Stimulated activated CD4-positive, alpha-beta T cell treated with anti-CD3 and anti-CD28 coated beads, Interleukin-2, amount 100 ng/mL, for 48 hours (primary cell): ENCODE measurements around the gene ANAPC7.
A peak's percentile ranks its signal among the peaks of the same experiment; 100 is the strongest.
"Not testable (repeated sequence)": the region's sequence is repeated elsewhere in the genome, so short reads cannot be mapped to it uniquely, and the experiment has no call there.

ENCODE experiments used
- DNase-seq, 2 donors: peaks; one replicate each; pipeline ENCODE4 v3.0.0-alpha.2; 2020

ANAPC7 gene

DNA sequence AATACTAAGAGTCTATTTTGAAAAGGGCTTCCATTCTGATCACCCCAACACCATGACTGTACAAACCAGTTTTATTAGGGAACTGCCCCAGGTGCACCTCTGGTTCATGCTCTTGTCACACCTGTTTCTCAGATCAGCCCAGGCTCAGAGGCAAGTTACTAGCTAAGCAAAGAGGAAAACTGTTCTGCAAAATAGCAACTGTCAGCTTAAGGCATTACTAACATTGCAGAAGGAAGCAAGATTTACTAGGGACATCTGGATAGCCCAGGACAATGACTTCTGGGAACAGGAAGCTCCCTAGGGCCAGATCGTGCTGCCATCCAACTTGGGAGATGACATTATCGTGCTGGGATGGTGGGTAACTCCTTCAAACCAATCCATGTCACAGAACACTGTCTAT is 30.1 kb downstream of the ANAPC7 start:
- DNase-seq = no peak

DNA sequence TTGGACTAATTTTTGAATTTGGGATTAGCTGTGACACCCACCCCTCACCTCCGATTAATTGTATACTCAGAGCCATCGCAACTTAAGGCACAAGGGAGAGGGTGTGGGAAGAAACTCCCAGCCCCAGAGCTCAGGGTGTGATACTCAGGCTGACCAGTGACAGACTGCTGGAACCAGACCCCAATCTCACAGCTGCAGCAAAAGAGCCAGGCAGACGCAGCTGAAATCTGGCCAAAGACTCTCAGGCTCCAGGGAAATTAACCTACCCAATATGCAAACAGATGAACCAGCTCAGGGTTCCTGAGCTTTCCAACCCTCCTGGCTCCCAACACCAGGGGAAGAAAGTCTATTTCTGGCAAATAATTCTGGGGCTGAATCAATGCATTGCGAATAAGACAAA is 30.5 kb downstream of the ANAPC7 start:
- no peak for DNase-seq

- DNase-seq = no peak
Observed at GRCh38 chr12:110372056-110372425, 31.5 kb downstream of the ANAPC7 start.

DNA sequence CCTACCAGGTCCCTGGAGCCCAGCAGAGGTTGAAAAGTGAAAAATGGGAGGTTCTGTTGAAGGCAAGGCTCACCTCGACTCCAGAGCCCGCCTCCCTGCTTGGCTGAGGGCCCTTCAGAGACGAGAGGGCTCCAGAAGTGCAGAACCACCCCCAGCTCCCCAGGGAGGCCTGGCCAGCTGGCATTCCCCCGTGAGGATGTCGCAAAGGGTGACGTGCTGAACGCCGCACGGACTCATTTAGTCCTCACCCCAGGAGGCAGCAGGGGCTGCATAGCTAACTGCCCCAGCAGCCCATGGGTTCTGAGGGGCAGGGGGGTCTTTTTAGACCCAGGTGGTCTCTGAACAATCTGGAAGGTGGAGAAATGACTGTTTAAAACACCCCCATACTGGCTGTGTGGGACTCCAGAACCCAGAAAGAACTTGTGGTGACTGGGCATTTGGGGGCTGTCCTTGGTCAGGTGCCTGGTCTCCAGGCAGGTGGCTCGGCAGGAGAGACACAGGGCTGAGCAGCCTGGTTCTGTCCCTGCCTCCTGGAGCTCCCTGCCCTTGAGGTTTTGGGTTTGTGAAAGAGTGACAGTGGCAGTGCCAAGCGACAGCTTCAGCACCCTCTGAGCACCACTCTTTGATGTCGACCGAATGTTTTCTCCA is 32.0 kb downstream of the ANAPC7 start:
- no peak for DNase-seq

DNA sequence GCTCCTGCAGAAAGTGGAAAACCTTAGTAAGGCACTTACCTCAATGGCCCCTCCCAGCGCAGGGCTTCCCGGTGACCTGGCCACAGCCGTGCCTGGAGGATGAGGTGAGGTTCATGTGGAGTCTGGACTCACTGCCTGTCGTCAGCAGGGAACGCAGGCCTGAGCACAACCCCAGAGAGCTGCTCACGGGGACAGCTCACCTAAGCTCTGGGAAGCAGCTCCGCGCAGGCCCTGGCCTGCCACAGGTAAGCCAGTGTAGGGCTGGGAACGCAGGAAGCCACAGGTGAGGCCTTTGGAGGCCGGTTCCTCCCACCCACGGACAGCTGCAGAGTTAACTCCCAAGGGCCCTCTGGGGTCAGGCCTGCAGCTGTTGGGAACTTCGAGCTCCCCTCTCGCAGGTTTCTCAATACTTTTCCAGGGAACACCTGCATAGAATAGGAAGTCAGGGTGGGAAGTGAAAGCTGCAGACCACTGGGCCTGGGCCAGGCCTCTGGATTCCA is 32.7 kb downstream of the ANAPC7 start:
- DNase-seq = no peak

- no peak for DNase-seq
Observed at GRCh38 chr12:110369992-110370391, 33.5 kb downstream of the ANAPC7 start.

GRCh38 chr12:110367181-110367864 is 36.2 kb downstream of the ANAPC7 start:
- no peak for DNase-seq

GRCh38 chr12:110366321-110367142 is 37.0 kb downstream of the ANAPC7 start:
- DNase-seq = no peak

- no peak for DNase-seq
Observed at GRCh38 chr12:110365489-110366320, 37.8 kb downstream of the ANAPC7 start.

- DNase-seq = no peak
Observed at GRCh38 chr12:110361216-110361615, 42.3 kb downstream of the ANAPC7 start.

GRCh38 chr12:110358384-110359097 is 45.0 kb downstream of the ANAPC7 start:
- not testable (repeated sequence) for DNase-seq

- DNase-seq = no peak
Observed at GRCh38 chr12:110355073-110355472, 48.4 kb downstream of the ANAPC7 start.

GRCh38 chr12:110354172-110354780 is 49.2 kb downstream of the ANAPC7 start:
- no peak for DNase-seq

DNA sequence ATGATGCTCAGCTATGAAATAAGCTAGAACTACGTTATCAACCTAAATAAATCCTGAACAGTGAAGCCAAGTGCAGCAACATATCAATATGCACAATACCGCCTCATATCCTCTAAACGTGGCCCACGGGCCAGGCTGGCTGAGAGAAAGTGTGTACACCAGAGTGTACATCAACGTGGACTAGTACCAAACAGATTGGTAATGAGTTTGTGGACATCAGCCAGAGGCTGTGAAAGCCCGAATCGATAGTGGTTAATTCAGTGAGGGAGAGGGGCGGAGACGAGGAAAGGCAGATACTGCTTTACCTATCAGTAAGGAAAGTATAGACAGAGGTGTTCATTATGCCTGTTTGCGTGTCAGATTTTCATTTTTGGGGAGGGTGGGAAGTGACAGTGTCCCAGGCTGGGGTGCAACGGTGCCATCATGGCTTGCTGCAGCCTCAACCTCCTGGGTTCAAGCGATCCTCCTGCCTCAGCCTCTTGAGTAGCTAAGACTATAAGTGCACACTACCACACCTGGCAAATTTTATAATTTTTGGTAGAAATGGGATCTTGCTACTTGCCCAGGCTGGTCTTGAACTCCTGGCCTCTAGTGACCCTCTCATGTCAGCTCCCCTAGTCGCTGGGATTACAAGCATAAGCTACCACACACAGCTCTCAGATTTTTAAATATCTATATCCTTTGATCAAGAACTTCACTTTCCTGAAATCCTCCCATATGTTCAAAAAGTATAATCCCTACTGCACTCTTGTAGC is 50.1 kb downstream of the ANAPC7 start:
- DNase-seq = no peak

DNA sequence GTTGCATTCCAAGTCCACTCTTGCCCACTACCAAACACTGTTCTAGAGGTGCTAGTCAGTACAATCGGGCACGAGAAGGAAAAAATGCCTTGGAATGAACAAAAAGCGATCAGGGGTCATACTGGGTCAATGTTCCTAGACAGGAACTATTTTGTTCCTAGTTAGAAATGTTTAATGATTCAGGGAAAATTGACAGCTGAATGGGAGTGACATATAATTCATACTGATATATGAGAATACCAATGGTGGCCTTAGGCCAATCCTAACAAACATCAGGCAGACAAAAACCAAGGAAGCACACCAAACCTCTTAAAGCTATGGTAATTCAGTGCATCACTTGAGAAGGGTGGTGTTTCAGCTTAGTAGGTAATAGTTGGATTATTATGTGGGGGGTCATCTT is 51.1 kb downstream of the ANAPC7 start:
- no peak for DNase-seq

DNA sequence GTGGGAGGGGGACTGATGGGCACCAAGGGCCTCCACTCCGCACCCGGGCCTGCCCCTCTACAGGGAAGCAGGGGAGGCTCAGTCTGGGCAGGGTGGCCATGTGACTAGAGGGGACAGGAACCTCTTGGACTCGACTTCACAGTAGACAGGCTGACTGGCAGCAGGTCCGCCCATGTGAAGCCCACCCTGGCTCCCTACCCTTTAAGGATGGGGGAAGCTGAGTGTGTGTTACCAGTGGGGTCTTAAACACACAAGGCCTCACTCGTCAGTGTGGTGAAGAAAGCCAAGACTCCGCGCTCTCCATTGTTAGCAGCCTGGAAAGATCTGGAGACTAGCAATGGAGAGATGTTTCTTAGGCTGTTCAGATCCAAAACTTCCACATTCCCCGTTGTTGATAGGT is 52.4 kb downstream of the ANAPC7 start:
- no peak for DNase-seq

GRCh38 chr12:110349514-110350151 is 53.9 kb downstream of the ANAPC7 start:
- peak in 1 of 2 donors; percentile 15 for DNase-seq

DNA sequence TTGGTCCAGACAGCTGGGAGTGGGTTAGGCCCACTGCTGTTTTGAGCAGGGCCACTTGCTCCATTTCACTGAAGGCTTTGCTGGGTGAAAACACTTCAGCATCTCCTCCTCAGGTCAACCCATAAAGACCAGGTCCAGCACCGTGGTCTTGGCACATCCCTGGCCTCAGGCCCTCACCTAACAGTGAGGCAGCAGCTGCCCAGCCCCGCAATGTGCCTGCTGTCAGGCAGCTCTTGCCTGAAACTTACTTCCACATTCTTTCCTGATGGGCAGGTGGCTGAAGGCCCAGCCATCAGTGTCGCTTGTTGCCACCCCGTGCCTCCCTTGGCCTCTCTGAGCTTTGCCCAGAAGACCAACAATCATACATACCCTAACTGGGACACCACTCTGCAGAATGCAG is 54.4 kb downstream of the ANAPC7 start:
- DNase-seq = no peak

DNA sequence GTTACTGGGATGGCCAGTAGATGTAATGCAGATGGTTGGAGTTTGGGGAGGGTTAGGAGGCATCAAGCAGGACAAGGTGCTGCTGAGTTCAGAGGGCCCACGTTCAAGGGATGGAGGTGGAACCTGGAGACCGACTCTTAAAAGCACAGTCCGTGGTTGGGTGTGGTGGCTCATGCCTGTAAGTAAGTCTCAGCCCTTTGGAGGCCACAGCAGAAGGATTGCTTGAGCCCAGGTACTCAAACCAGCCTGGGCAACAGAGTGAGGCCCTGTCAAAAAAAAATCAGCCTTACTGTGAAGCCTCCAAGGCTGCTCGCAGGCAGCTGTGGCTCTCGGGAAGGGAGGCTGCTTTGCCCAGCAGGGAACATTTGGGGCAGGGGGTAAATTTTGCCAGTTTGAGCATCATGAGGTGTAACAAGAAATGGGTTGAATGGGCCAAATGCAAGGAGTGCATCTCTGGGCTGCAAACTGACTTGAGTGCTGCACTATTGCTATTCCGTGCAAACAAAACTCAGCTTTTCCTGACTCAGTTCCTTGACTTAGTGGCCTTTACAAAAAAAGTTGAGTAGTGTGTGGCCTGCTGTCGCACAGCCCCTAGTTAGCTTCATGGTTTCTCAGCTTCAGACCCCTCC is 55.0 kb downstream of the ANAPC7 start:
- no peak for DNase-seq

DNA sequence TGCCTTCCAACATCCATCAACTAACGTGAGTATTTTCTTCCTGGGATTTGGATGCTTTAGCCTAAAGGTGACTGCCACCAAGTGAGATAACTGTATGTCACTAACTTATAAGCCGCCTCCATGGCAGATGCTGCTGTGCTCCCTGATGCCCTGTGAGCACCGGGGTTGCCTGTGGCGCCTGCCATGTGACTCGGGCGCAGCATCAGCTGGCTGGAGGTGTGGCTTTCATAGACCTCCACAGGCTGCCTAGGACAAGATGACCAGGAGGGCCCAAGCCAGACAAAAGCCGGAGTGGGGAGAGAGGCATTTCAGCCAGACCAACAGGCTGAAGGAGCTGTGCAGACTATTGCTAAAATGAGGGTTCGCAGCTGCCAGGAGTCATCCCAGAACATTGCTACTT is 55.7 kb downstream of the ANAPC7 start:
- DNase-seq = no peak
